ENCODE results near the gene GRIFIN.
A peak's percentile ranks its signal among the peaks of the same experiment; 100 is the strongest.

The GRIFIN gene

DNA sequence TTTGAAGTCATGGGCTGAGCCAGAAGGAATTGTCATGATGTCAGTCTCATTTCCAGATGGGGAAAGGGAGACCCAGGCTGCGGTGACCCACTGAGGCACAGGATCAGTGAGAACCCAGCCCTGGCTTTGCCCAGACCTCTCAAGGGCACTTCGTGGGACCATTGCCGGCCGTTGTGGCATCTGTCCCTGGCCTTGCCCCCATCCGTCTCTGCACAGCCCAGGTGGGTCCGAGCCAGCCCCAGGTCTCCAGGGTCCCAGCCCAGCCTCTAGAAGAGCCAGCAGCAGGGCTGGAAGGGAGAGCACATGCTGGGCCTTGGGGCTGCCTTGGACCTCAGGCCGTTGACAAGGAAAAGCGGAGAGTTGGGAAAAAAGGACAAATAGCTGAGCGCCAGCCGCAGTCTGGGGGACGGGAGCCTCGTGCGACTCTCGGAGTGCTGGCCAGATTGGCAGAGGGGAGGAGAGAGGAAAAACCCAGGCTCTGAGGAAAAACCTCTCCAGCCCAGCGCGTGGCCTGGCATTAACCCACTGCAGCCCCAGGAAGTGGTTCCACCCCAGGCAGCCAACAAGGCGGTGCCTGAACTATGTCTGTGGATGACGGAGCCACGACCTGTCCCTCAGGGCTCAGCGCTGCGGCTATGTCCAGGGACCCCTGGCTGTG lies 30.2 kb downstream of the GRIFIN start:
- no peak overlapping the region for H3K14ac ChIP-seq (ENCODE audit: low read length)

GRCh38 chr7:2445047-2445446 lies 31.2 kb downstream of the GRIFIN start:
- Histone ChIP-seq H2AFZ (ENCODE audit: insufficient read depth, low read length, poor library complexity) (no peak overlapping the region), H3K23ac (ENCODE audit: low read length) (no peak overlapping the region), H3K4me2 (ENCODE audit: low read length) (no peak overlapping the region), H3K4me3 (ENCODE audit: low read depth, low read length) (no peak overlapping the region), H3K18ac (ENCODE audit: low read length) (no peak overlapping the region), H4K12ac (ENCODE audit: low read depth, low read length) (no peak overlapping the region), H3K9me3 (ENCODE audit: insufficient read depth, low read depth, low read length) (peaks cover 2% of the 10 kb centered on the region), H3K36me3 (ENCODE audit: control insufficient read depth in 1 of 2, insufficient read depth in 2 of 2, low read length in 2 of 2) (peaks cover 2% of the 10 kb centered on the region in 2 experiments), H4K8ac (ENCODE audit: low read depth, low read length) (no peak overlapping the region), H3K79me1 (ENCODE audit: low read length) (peaks cover 3% of the 10 kb centered on the region), H3K27me3 (ENCODE audit: insufficient read depth, low read length) (no peaks in the 10 kb centered on the region), H3K4ac (ENCODE audit: low read depth, low read length) (no peak overlapping the region), H2BK5ac (ENCODE audit: low read depth, low read length, poor library complexity) (no peak overlapping the region), H2BK120ac (ENCODE audit: insufficient read depth, low read length, poor library complexity) (no peak overlapping the region), H3K14ac (ENCODE audit: low read length) (no peak overlapping the region), H4K91ac (ENCODE audit: low read depth, low read length) (no peak overlapping the region), H3K27ac (ENCODE audit: low read depth, low read length) (no peak overlapping the region), H2AK5ac (ENCODE audit: low read length) (no peak overlapping the region), H3K79me2 (ENCODE audit: control insufficient read depth, insufficient read depth, low read length, poor library complexity) (no peaks in the 10 kb centered on the region), H2BK12ac (ENCODE audit: low read length) (no peak overlapping the region), H3K4me1 (ENCODE audit: control insufficient read depth in 1 of 2, insufficient read depth in 2 of 2, low read length in 2 of 2) (peaks cover 15 to 19% of the 10 kb centered on the region in 2 experiments), H3K9ac (ENCODE audit: low read length) (no peak overlapping the region)
- no peak for DNase-seq
- no CpG with 5 or more reads among the region's 10 CpGs for WGBS (ENCODE audit: extremely low coverage, insufficient coverage, insufficient read length)

More for the DNA sequence above, 30.2 kb downstream of the GRIFIN start:
- Histone ChIP-seq H2AK5ac (ENCODE audit: low read length) (no peak overlapping the region), H2BK5ac (ENCODE audit: low read depth, low read length, poor library complexity) (no peak overlapping the region), H3K18ac (ENCODE audit: low read length) (no peak overlapping the region), H3K23ac (ENCODE audit: low read length) (no peak overlapping the region), H3K4ac (ENCODE audit: low read depth, low read length) (no peak overlapping the region), H2BK120ac (ENCODE audit: insufficient read depth, low read length, poor library complexity) (no peak overlapping the region), H3K9ac (ENCODE audit: low read length) (no peak overlapping the region), H3K4me1 (ENCODE audit: control insufficient read depth in 1 of 2, insufficient read depth in 2 of 2, low read length in 2 of 2) (peaks cover 8 to 9% of the 10 kb centered on the region in 2 experiments), H2AFZ (ENCODE audit: insufficient read depth, low read length, poor library complexity) (no peak overlapping the region), H4K8ac (ENCODE audit: low read depth, low read length) (no peak overlapping the region), H3K27ac (ENCODE audit: low read depth, low read length) (no peak overlapping the region), H3K79me2 (ENCODE audit: control insufficient read depth, insufficient read depth, low read length, poor library complexity) (no peaks in the 10 kb centered on the region), H3K36me3 (ENCODE audit: control insufficient read depth in 1 of 2, insufficient read depth in 2 of 2, low read length in 2 of 2) (peaks cover 2% of the 10 kb centered on the region in 2 experiments), H4K12ac (ENCODE audit: low read depth, low read length) (no peak overlapping the region), H3K9me3 (ENCODE audit: insufficient read depth, low read depth, low read length) (peaks cover 4% of the 10 kb centered on the region), H2BK12ac (ENCODE audit: low read length) (peak overlapping the region; percentile 15), H3K27me3 (ENCODE audit: insufficient read depth, low read length) (no peaks in the 10 kb centered on the region), H4K91ac (ENCODE audit: low read depth, low read length) (no peak overlapping the region), H3K4me2 (ENCODE audit: low read length) (no peak overlapping the region), H3K4me3 (ENCODE audit: low read depth, low read length) (no peak overlapping the region), H3K79me1 (ENCODE audit: low read length) (peaks cover under 1% of the 10 kb centered on the region)
- no peak for DNase-seq
- WGBS (ENCODE audit: extremely low coverage, insufficient coverage, insufficient read length): no CpG with 5 or more reads among the region's 21 CpGs

DNA sequence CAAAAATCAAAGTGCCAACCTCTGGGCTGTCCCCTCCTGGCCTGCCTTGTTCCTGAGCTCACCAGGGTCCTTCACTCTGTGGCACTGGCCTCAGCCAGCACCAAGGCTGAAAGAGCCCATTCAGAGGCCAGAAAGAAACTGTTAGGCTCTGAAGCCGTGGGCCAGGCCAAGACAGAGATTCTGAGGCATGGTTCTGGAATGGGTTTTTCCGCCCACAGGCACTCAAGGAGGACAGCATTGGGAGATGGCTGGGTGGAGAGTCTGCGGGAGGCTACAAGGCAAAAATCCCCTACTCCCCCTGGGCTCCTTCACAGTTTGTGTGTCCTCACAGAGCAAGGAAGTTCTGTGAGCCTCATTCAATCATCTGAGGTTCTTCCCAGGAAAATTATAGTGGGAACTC lies 31.7 kb downstream of the GRIFIN start:
- Histone ChIP-seq H2AK5ac (ENCODE audit: low read length) (no peak overlapping the region), H3K18ac (ENCODE audit: low read length) (no peak overlapping the region), H4K8ac (ENCODE audit: low read depth, low read length) (no peak overlapping the region), H3K4me1 (ENCODE audit: control insufficient read depth in 1 of 2, insufficient read depth in 2 of 2, low read length in 2 of 2) (peaks cover 18 to 22% of the 10 kb centered on the region in 2 experiments), H2AFZ (ENCODE audit: insufficient read depth, low read length, poor library complexity) (no peak overlapping the region), H3K4me3 (ENCODE audit: low read depth, low read length) (no peak overlapping the region), H2BK12ac (ENCODE audit: low read length) (no peak overlapping the region), H3K4ac (ENCODE audit: low read depth, low read length) (no peak overlapping the region), H2BK120ac (ENCODE audit: insufficient read depth, low read length, poor library complexity) (no peak overlapping the region), H4K12ac (ENCODE audit: low read depth, low read length) (no peak overlapping the region), H3K36me3 (ENCODE audit: control insufficient read depth in 1 of 2, insufficient read depth in 2 of 2, low read length in 2 of 2) (peaks cover 2% of the 10 kb centered on the region in 2 experiments), H3K9ac (ENCODE audit: low read length) (no peak overlapping the region), H3K27ac (ENCODE audit: low read depth, low read length) (no peak overlapping the region), H3K79me2 (ENCODE audit: control insufficient read depth, insufficient read depth, low read length, poor library complexity) (no peaks in the 10 kb centered on the region), H3K14ac (ENCODE audit: low read length) (no peak overlapping the region), H3K79me1 (ENCODE audit: low read length) (peaks cover 6% of the 10 kb centered on the region), H3K23ac (ENCODE audit: low read length) (no peak overlapping the region), H3K27me3 (ENCODE audit: insufficient read depth, low read length) (no peaks in the 10 kb centered on the region), H2BK5ac (ENCODE audit: low read depth, low read length, poor library complexity) (no peak overlapping the region), H3K4me2 (ENCODE audit: low read length) (no peak overlapping the region), H3K9me3 (ENCODE audit: insufficient read depth, low read depth, low read length) (no peaks in the 10 kb centered on the region), H4K91ac (ENCODE audit: low read depth, low read length) (no peak overlapping the region)
- no CpG with 5 or more reads among the region's 3 CpGs for WGBS (ENCODE audit: extremely low coverage, insufficient coverage, insufficient read length)
- peak; percentile 22 to 31 for DNase-seq

DNA sequence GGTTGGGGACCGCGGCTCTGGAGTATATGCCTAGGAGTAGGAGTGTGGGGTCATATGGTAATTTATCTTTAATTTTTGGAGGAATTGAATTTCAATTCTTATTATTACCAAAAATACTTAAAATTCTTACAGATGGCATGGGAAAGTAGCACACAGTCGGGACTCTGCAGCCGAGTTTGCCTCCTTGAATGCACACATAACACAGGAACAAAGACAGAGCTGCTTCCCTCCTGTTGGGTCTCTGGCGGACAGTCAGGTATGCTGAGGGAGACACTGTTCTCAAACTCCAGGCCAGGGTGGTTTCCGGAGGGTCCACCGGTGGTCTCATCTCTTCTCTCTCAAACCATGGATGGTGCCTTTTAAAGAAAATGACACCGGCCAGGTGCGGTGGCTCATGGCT lies 32.7 kb downstream of the GRIFIN start:
- no peak overlapping the region for H4K8ac ChIP-seq (ENCODE audit: low read depth, low read length)

More for the DNA sequence above, 32.7 kb downstream of the GRIFIN start:
- H3K4me2 ChIP-seq (ENCODE audit: low read length): no peak overlapping the region
- H3K4me3 ChIP-seq (ENCODE audit: low read depth, low read length): no peak overlapping the region
- no peak overlapping the region for H3K23ac ChIP-seq (ENCODE audit: low read length)
- peaks cover 22 to 23% of the 10 kb centered on the region in 2 experiments for H3K4me1 ChIP-seq (ENCODE audit: control insufficient read depth in 1 of 2, insufficient read depth in 2 of 2, low read length in 2 of 2)
- no peak overlapping the region for H4K91ac ChIP-seq (ENCODE audit: low read depth, low read length)
- no peak overlapping the region for H3K14ac ChIP-seq (ENCODE audit: low read length)
- DNase-seq: no peak
- H3K4ac ChIP-seq (ENCODE audit: low read depth, low read length): no peak overlapping the region
- H3K27me3 ChIP-seq (ENCODE audit: insufficient read depth, low read length): no peaks in the 10 kb centered on the region
- no peak overlapping the region for H3K18ac ChIP-seq (ENCODE audit: low read length)
- H2AK5ac ChIP-seq (ENCODE audit: low read length): no peak overlapping the region
- H3K79me2 ChIP-seq (ENCODE audit: control insufficient read depth, insufficient read depth, low read length, poor library complexity): no peaks in the 10 kb centered on the region
- H2BK120ac ChIP-seq (ENCODE audit: insufficient read depth, low read length, poor library complexity): no peak overlapping the region
- H3K27ac ChIP-seq (ENCODE audit: low read depth, low read length): no peak overlapping the region
- H4K12ac ChIP-seq (ENCODE audit: low read depth, low read length): no peak overlapping the region
- no peak overlapping the region for H3K9ac ChIP-seq (ENCODE audit: low read length)
- WGBS (ENCODE audit: extremely low coverage, insufficient coverage, insufficient read length): no CpG with 5 or more reads among the region's 9 CpGs
- H3K9me3 ChIP-seq (ENCODE audit: insufficient read depth, low read depth, low read length): no peaks in the 10 kb centered on the region
- H3K36me3 ChIP-seq (ENCODE audit: control insufficient read depth in 1 of 2, insufficient read depth in 2 of 2, low read length in 2 of 2): peaks cover 2% of the 10 kb centered on the region in 2 experiments
- peaks cover 6% of the 10 kb centered on the region for H3K79me1 ChIP-seq (ENCODE audit: low read length)
- H2BK5ac ChIP-seq (ENCODE audit: low read depth, low read length, poor library complexity): no peak overlapping the region
- H2AFZ ChIP-seq (ENCODE audit: insufficient read depth, low read length, poor library complexity): no peak overlapping the region
- no peak overlapping the region for H2BK12ac ChIP-seq (ENCODE audit: low read length)

All from trophoblast cell (in vitro differentiated cells and primary cell).